Body of pancreas (tissue), 4 donors: ENCODE measurements around the gene CAMTA1. TPM values are rescaled to one million over a fixed set of nuclear protein-coding genes. Genes with fewer than 3 reads are reported as not detected.

ENCODE experiments used
- ATAC-seq: fragments of 150-250 bp; one replicate; pipeline ENCODE4 v1.9.1; 2016
- DNase-seq, 4 donors: peaks; one replicate each; pipeline ENCODE4 v3.0.0-alpha.2; 2019
- H3K27ac ChIP-seq, 4 donors: fragments of 200-600 bp; sonication (generic); 1 replicate in 3 of 4; 2 replicates in 1 of 4; pipeline versions ENCODE4 v1.5.1 to v1.6.1; 2016 to 2019; ENCODE audit warnings: mild to moderate bottlenecking in 1 of 4, mixed read lengths in 1 of 4, moderate library complexity in 1 of 4
- H3K27me3 ChIP-seq, 2 donors: fragments of 200-600 bp; sonication (generic); one replicate each; pipeline ENCODE4 v1.6.0; 2016; ENCODE audit warnings: mild to moderate bottlenecking in 1 of 2
- H3K36me3 ChIP-seq, 2 donors: fragments of 200-600 bp; sonication (generic); replicated peaks in 1 of 2; 2 replicates each; pipeline ENCODE4 v1.5.1; 2016; ENCODE audit warnings: low read depth in 2 of 2; ENCODE audit not compliant: insufficient read depth in 1 of 2
- H3K4me1 ChIP-seq: fragments of 200-600 bp; sonication (generic); one replicate; pipeline ENCODE4 v1.6.0; 2016
- H3K4me3 ChIP-seq, 2 donors: fragments of 200-600 bp; sonication (generic); 1 replicate in 1 of 2; 2 replicates in 1 of 2; pipeline ENCODE4 v1.5.1; 2016 to 2019
- H3K9me3 ChIP-seq, 3 donors: fragments of 200-600 bp; sonication (generic); 1 replicate in 2 of 3; 2 replicates in 1 of 3; pipeline ENCODE4 v1.5.1; 2016
- POLR2A ChIP-seq, 3 donors: fragments of 450-650 bp; IDR thresholded peaks; one replicate each; pipeline ENCODE4 v1.6.1; 2016; ENCODE audit warnings: antibody characterized with exemption in 3 of 3, mild to moderate bottlenecking in 2 of 3
- WGBS, 2 donors: methylation state at CpG; one replicate each; pipeline ENCODE4 v1.1.5; 2017; 5-methylcytosine and 5-hydroxymethylcytosine counted together
- intact Hi-C: fragments of 100-400 bp; cut with DNase I; formaldehyde crosslinking; loops from one replicate; pipeline ENCODE4 v1.15.1; 2023
- total RNA-seq, 2 donors: library from RNA; depleted of rRNA; stranded (reverse); fragments of >200 nt; gene quantifications; one replicate each; pipeline ENCODE4 v1.1.0, GENCODE V29; 2016
- TF ChIP-seq, protein P1 (sequence below), 7 experiments: fragments of 450-650 bp in 4 of 7; fragments of 200-600 bp in 3 of 7; sonication (generic) in 3 of 7; IDR thresholded peaks; one replicate each; pipeline ENCODE4 v1.5.1; 2016 to 2019; ENCODE audit warnings: antibody characterized with exemption in 7 of 7

The CAMTA1 gene
- total RNA-seq, 2 donors from 2014 or later, result 36.3 to 59.7 TPM

DNA sequence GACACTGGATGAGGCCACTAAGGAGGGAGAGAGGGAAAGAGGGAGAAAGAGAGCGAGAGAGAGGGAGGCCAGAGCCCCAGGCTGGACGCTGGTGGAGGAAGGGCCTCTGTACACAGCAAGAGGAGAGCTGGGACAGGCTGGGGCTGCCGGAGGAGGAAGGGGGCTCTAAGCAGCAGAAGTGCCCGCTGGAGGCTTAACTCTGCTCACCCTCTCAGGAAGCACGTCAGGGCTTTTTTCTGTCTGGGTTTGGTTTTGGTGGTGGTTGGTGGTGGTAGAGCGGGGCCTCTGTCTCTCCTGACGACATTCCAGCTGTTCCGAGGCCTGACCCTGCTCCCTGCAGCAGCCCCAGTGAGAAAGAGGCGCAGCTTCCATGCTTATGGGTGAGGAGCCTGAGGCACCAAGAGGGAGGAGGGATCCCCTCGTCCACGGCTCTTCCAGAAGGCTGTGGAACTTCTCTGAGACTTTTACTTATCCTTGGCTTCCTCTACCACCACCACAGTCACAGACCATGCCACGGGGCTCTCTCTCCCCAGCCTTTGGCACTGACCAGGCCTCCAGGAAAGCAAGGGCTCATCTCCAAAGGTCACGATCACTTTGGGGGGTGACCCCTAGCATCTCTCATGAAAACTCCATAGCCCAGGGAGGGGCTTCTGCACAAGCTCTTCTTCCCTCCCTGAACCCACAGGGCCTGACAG is 849.4 kb downstream of the CAMTA1 start:
- ATAC-seq (no peak), DNase-seq (no peak)
- intact Hi-C loops, result no loop called here
- no peaks in the 10 kb centered on the region for H3K27me3 ChIP-seq
- WGBS, 2 donors, result 67 to 68% methylated on average over 11 to 13 of the region's 13 CpGs
- H3K36me3 ChIP-seq, result no peaks in the 10 kb centered on the region
- no peak overlapping the region for H3K4me3 ChIP-seq
- TF ChIP-seq, protein P1, sequence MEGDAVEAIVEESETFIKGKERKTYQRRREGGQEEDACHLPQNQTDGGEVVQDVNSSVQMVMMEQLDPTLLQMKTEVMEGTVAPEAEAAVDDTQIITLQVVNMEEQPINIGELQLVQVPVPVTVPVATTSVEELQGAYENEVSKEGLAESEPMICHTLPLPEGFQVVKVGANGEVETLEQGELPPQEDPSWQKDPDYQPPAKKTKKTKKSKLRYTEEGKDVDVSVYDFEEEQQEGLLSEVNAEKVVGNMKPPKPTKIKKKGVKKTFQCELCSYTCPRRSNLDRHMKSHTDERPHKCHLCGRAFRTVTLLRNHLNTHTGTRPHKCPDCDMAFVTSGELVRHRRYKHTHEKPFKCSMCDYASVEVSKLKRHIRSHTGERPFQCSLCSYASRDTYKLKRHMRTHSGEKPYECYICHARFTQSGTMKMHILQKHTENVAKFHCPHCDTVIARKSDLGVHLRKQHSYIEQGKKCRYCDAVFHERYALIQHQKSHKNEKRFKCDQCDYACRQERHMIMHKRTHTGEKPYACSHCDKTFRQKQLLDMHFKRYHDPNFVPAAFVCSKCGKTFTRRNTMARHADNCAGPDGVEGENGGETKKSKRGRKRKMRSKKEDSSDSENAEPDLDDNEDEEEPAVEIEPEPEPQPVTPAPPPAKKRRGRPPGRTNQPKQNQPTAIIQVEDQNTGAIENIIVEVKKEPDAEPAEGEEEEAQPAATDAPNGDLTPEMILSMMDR (IDR thresholded peaks at IDR 0.05), result no peak
- no peak for TF ChIP-seq POLR2A (IDR thresholded peaks at IDR 0.05)
- no peaks in the 10 kb centered on the region for H3K4me1 ChIP-seq
- no peak overlapping the region for H3K27ac ChIP-seq
- H3K9me3 ChIP-seq, result no peaks in the 10 kb centered on the region

DNA sequence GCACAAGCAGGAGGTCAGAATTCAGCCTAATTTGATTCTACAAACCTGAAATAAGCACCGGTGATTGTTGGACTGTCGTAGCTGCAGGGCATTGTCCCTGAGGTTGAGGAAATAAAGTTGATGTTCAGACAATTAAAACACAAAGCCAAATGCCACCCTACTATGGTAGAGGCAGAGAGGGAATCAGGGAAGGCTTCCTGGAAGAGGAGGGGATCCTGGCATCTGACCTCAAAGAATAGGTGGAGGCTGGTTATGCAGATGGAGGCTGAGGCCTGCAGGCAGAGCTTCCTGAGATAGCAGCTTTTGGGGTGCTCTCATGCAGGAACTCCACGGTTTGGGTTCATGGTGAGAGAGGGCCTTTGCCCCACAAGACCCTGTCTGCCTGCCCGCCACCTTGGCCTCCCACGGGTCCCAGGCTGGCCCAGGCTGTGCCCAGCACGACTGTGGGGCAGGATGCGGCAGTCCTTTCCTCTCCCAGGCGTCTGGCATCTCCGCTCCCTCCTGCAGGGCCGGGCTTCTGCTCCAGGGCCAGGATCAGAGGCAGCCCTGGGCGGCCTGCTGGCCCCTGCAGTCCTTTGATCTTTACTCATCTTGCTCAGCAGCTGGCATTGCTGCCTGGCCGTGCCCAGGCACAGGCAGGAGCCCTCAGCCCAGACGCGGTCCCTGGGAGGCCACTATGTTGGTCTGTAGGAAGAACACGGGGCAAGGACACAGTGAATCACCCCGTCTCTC is 851.7 kb downstream of the CAMTA1 start:
- no peak for TF ChIP-seq POLR2A (IDR thresholded peaks at IDR 0.05)
- TF ChIP-seq, protein P1 (IDR thresholded peaks at IDR 0.05), result no peak
- no peak for DNase-seq
- no peak for ATAC-seq
- Histone ChIP-seq H3K36me3 (no peaks in the 10 kb centered on the region), H3K27me3 (no peaks in the 10 kb centered on the region), H3K27ac (no peak overlapping the region), H3K9me3 (no peaks in the 10 kb centered on the region), H3K4me1 (no peaks in the 10 kb centered on the region), H3K4me3 (no peak overlapping the region)
- intact Hi-C loops, result no loop called here
- WGBS, 2 donors, result 84 to 97% methylated on average over 4 to 16 of the region's 16 CpGs

DNA sequence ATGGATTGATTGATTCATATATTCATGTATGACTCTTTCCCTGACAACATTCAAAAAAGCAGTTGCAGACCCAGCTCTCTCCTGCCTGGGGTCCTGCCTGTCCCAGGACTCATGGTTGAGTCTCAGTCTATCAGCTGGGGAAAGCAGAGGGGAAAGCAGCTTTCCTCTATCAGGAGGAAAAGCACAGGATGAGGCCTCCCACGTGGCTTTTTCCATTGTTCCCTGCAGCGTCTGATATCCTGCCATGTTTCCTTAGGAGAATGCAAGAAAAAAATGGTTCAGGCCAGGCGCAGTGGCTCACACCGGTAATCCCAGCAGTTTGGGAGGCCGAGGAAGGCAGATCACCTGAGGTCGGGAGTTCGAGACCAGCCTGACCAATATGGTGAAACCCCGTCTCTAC is 852.8 kb downstream of the CAMTA1 start:
- Histone ChIP-seq H3K36me3 (no peaks in the 10 kb centered on the region), H3K27ac (no peak overlapping the region), H3K27me3 (no peaks in the 10 kb centered on the region), H3K4me3 (no peak overlapping the region), H3K4me1 (no peaks in the 10 kb centered on the region), H3K9me3 (no peaks in the 10 kb centered on the region)
- no peak for DNase-seq
- no peak for ATAC-seq
- TF ChIP-seq, protein P1 (IDR thresholded peaks at IDR 0.05), result no peak
- no peak for TF ChIP-seq POLR2A (IDR thresholded peaks at IDR 0.05)
- intact Hi-C loops, result no loop called here
- WGBS, 2 donors, result 69 to 79% methylated on average over 8 of the region's 8 CpGs

DNA sequence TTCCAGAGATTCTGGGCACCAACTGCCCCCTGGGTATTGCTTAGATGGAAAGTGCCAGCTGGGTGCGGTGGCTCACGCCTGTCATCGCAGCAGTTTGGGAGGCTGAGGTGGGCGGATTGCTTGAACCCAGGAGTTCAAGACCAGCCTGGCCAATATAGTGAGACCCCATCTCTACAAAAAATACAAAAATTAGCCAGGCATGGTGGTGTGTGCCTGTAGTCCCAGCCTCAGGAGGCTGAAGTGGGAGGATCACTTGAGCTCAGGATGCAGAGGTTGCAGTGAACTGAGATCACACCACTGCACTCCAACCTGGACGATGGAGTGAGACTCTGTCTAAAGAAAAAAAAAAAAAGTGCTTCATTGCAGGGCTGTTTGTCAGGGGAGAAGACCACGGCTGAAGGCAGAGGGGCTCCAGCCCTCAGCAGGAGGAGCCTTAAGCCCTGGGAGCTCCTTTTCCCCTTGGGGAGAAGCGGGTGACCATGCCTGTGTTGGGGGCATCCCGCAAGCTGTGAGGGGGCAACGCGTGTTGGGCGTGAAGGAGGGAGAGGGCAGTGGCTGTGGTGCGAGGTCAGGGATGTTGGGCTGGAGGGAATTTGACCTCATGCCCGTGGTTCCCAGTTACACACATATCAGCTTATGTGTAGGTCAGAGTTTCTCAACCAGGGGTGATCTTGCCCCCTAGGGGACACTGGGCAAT is 854.3 kb downstream of the CAMTA1 start:
- H3K36me3 ChIP-seq, result no peaks in the 10 kb centered on the region
- H3K27ac ChIP-seq, result no peak overlapping the region
- 75 to 77% methylated on average over 13 of the region's 13 CpGs for WGBS, 2 donors
- H3K27me3 ChIP-seq, result no peaks in the 10 kb centered on the region
- no peak overlapping the region for H3K4me3 ChIP-seq
- no peak for TF ChIP-seq POLR2A (IDR thresholded peaks at IDR 0.05)
- TF ChIP-seq, protein P1 (IDR thresholded peaks at IDR 0.05), result no peak
- H3K4me1 ChIP-seq, result no peaks in the 10 kb centered on the region
- no peak for ATAC-seq
- intact Hi-C loops, result no loop called here
- H3K9me3 ChIP-seq, result no peaks in the 10 kb centered on the region
- DNase-seq, result no peak
